ENCODE data around the gene RAB41. TPM values are rescaled to one million over a fixed set of nuclear protein-coding genes. Genes with fewer than 3 reads are reported as not detected.

RAB41 gene
- total RNA-seq, 1 donor from 2014 or later = not detected

DNA sequence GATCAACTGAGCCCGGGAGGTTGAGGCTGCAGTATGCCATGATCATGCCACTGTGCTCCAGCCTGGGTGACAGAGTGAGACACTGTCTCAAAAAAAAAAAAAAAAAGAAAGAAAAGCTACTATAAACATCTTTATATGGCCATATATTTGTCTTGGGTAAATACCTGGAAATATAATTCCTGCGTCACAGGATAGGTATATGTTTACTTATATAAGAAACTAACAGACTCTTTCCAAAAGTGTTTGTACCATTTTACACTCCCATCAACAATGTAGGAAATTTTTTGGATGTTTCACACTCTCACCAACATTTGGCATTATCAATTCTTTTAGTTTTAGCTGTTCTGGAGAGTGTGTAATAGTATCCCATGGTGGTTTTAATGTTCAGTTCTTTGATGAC is 34.7 kb upstream of the RAB41 start:
- no peak for DNase-seq (ENCODE audit: low spot score in 2 of 2, unreplicated experiment in 2 of 2)
- Mint-ChIP-seq H3K4me3 (no peak overlapping the region), H3K4me1 (no peaks in the 10 kb centered on the region), H3K9me3 (peaks cover 17% of the 10 kb centered on the region), H3K27ac (no peak overlapping the region), H3K36me3 (no peaks in the 10 kb centered on the region), H3K27me3 (ENCODE audit: low read depth) (peaks cover 4% of the 10 kb centered on the region)
- no peak for TF ChIP-seq CTCF (IDR thresholded peaks at IDR 0.05; ENCODE audit: unreplicated experiment)

DNA sequence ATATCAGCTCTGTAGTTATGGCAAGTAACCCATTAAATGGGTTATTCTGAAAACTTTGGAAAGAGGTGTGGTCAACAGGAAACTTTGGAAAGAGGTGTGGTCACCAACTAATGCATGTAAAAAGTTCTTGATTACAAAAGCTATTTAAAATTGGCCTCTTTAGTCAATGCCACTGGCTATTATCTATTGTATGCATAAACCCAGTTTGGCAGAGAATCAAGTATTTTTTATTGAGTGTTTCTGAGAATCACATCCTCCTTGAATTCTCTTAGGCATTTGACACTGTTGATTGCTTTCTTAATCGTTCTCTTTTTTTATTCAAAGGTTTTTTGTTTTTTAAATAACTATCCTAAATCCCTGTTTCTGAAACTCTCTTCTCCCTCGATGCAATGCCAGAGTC is 29.5 kb upstream of the RAB41 start:
- DNase-seq (ENCODE audit: low spot score in 2 of 2, unreplicated experiment in 2 of 2) = no peak
- Mint-ChIP-seq H3K36me3 (no peaks in the 10 kb centered on the region), H3K4me3 (no peak overlapping the region), H3K27ac (no peak overlapping the region), H3K9me3 (peaks cover 37% of the 10 kb centered on the region), H3K4me1 (no peaks in the 10 kb centered on the region), H3K27me3 (ENCODE audit: low read depth) (no peaks in the 10 kb centered on the region)
- no peak for TF ChIP-seq CTCF (IDR thresholded peaks at IDR 0.05; ENCODE audit: unreplicated experiment)

DNA sequence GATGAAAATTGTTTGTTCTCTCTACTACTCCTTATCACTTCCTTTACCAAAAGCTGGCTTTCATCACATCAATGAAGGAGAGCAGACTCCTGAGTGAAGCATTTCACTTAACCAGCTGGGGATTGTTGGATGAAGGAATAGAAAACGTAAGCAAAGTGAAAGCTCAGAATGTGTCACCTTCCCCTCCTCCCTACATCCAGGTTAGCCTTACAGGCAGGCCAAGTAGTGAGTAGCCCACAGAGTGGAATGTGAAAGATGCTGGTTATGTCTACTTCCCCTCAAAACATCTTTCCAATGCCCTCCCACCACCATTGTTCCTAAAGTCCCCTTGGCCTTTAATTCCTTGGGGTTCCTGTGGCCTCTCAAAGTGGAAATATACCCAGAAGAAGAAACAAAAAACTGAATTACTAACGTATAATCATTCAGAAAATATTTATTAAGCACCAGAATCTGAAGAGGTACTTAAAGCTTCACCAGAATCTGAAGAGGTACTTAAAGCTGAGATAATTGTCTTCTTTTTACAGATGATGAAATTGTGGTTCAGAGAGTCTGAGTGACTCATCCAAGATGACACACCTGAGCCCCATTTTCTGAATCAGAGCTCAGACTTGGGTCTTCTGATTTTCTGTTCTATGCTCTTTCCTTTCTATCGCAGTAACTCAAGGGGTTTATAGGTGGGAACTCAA is 28.5 kb upstream of the RAB41 start:
- H3K36me3 Mint-ChIP-seq = no peaks in the 10 kb centered on the region
- no peaks in the 10 kb centered on the region for H3K4me1 Mint-ChIP-seq
- no peak for DNase-seq (ENCODE audit: low spot score in 2 of 2, unreplicated experiment in 2 of 2)
- TF ChIP-seq CTCF (IDR thresholded peaks at IDR 0.05; ENCODE audit: unreplicated experiment) = no peak
- H3K27ac Mint-ChIP-seq = no peak overlapping the region
- H3K4me3 Mint-ChIP-seq = no peak overlapping the region
- H3K9me3 Mint-ChIP-seq = peaks cover 37% of the 10 kb centered on the region
- H3K27me3 Mint-ChIP-seq (ENCODE audit: low read depth) = no peaks in the 10 kb centered on the region

GRCh38 chrX:70254063-70254400 is 27.9 kb upstream of the RAB41 start:
- TF ChIP-seq CTCF (IDR thresholded peaks at IDR 0.05; ENCODE audit: unreplicated experiment) = no peak
- peaks cover 37% of the 10 kb centered on the region for H3K9me3 Mint-ChIP-seq
- H3K4me1 Mint-ChIP-seq = no peaks in the 10 kb centered on the region
- DNase-seq (ENCODE audit: low spot score in 2 of 2, unreplicated experiment in 2 of 2) = no peak
- H3K27me3 Mint-ChIP-seq (ENCODE audit: low read depth) = no peaks in the 10 kb centered on the region
- no peak overlapping the region for H3K27ac Mint-ChIP-seq
- no peak overlapping the region for H3K4me3 Mint-ChIP-seq
- no peaks in the 10 kb centered on the region for H3K36me3 Mint-ChIP-seq

- Mint-ChIP-seq H3K36me3 (no peaks in the 10 kb centered on the region), H3K27ac (no peak overlapping the region), H3K27me3 (ENCODE audit: low read depth) (no peaks in the 10 kb centered on the region), H3K9me3 (peaks cover 37% of the 10 kb centered on the region), H3K4me1 (no peaks in the 10 kb centered on the region), H3K4me3 (no peak overlapping the region)
- no peak for TF ChIP-seq CTCF (IDR thresholded peaks at IDR 0.05; ENCODE audit: unreplicated experiment)
- no peak for DNase-seq (ENCODE audit: low spot score in 2 of 2, unreplicated experiment in 2 of 2)
These were observed 27.1 kb upstream of the RAB41 start for GRCh38 chrX:70254909-70255308.

DNA sequence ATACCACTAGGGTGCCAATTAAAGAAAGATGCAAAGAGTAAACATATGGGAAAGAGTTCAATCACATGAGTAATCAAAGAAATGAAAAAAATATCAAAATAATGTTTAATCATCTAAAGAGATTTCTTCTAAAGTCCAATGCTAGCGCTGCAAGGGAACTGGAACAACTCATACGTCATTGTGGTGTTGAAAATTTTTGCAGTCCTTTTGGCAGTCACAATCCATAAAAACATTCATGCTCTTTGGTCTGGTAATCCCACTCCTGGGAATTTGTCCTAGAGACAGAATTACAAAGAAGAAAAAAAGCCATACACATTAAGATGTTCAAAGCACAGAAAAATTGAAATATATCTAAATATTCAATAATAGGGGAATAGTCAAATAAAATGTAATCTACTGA is 26.5 kb upstream of the RAB41 start:
- H3K27ac Mint-ChIP-seq = no peak overlapping the region
- peaks cover 37% of the 10 kb centered on the region for H3K9me3 Mint-ChIP-seq
- H3K4me1 Mint-ChIP-seq = no peaks in the 10 kb centered on the region
- no peak overlapping the region for H3K4me3 Mint-ChIP-seq
- H3K27me3 Mint-ChIP-seq (ENCODE audit: low read depth) = no peaks in the 10 kb centered on the region
- TF ChIP-seq CTCF (IDR thresholded peaks at IDR 0.05; ENCODE audit: unreplicated experiment) = no peak
- no peak for DNase-seq (ENCODE audit: low spot score in 2 of 2, unreplicated experiment in 2 of 2)
- H3K36me3 Mint-ChIP-seq = no peaks in the 10 kb centered on the region
